Astrocyte (in vitro differentiated cells and primary cell): ENCODE measurements around the gene ERBB2. TPM values are rescaled to one million over a fixed set of nuclear protein-coding genes. Genes with fewer than 3 reads are reported as not detected.

Experiments used
- DNase-seq: peaks from one replicate; pipeline ENCODE4 v3.0.0-alpha.2; 2010; ENCODE audit warnings: low read depth
- FAIRE-seq: peaks from 2 replicates; lab custom pipeline; 2011; peaks lifted over from hg19 to GRCh38; lab: Jason Lieb, UNC
- H2AFZ ChIP-seq: 2 replicates; pipeline ENCODE4 v1.6.0; 2012; ENCODE audit warnings: low read depth, low read length, inconsistent platforms
- H3K27ac ChIP-seq: 2 replicates; pipeline ENCODE4 v1.5.1; 2011; ENCODE audit warnings: low read depth, low read length, inconsistent platforms
- H3K27me3 ChIP-seq: 2 replicates; pipeline ENCODE4 v1.6.0; 2011; ENCODE audit warnings: low read length, inconsistent platforms; ENCODE audit not compliant: insufficient read depth
- H3K36me3 ChIP-seq: 2 replicates; pipeline ENCODE4 v1.5.1; 2011; ENCODE audit warnings: low read length, inconsistent platforms; ENCODE audit not compliant: insufficient read depth
- H3K4me1 ChIP-seq: 2 replicates; pipeline ENCODE4 v1.5.1; 2011; ENCODE audit warnings: low read length, inconsistent platforms; ENCODE audit not compliant: insufficient read depth
- H3K4me2 ChIP-seq: 2 replicates; pipeline ENCODE4 v1.6.0; 2012; ENCODE audit warnings: low read length, inconsistent platforms
- H3K4me3 ChIP-seq: 2 replicates; pipeline ENCODE4 v1.5.1; 2011; ENCODE audit warnings: low read depth, mild to moderate bottlenecking, low read length, inconsistent platforms; ENCODE audit not compliant: insufficient read depth
- H3K79me2 ChIP-seq: 2 replicates; pipeline ENCODE4 v1.6.0; 2012; ENCODE audit warnings: mild to moderate bottlenecking, low read length, inconsistent platforms; ENCODE audit not compliant: insufficient read depth
- H3K9ac ChIP-seq: 2 replicates; pipeline ENCODE4 v1.6.0; 2012; ENCODE audit warnings: mild to moderate bottlenecking, low read length, inconsistent platforms
- H3K9me3 ChIP-seq: 2 replicates; pipeline ENCODE4 v1.5.1; 2012; ENCODE audit warnings: low read depth, mild to moderate bottlenecking, low read length, inconsistent platforms; ENCODE audit not compliant: insufficient read depth
- H4K20me1 ChIP-seq: 2 replicates; pipeline ENCODE4 v1.6.0; 2012; ENCODE audit warnings: low read length, inconsistent platforms; ENCODE audit not compliant: insufficient read depth
- H3K27ac Mint-ChIP-seq: one replicate; pipeline ENCODE4 v1.8.0; 2021; ENCODE audit warnings: mild to moderate bottlenecking, mixed read lengths; ENCODE audit not compliant: unreplicated experiment
- H3K27me3 Mint-ChIP-seq: one replicate; pipeline ENCODE4 v1.8.0; 2021; ENCODE audit warnings: low read depth, mixed read lengths; ENCODE audit not compliant: unreplicated experiment
- H3K36me3 Mint-ChIP-seq: one replicate; pipeline ENCODE4 v1.8.0; 2021; ENCODE audit warnings: low read depth, mixed read lengths; ENCODE audit not compliant: unreplicated experiment
- H3K4me1 Mint-ChIP-seq: one replicate; pipeline ENCODE4 v1.8.0; 2021; ENCODE audit warnings: low read depth, mixed read lengths; ENCODE audit not compliant: unreplicated experiment
- H3K4me3 Mint-ChIP-seq: one replicate; pipeline ENCODE4 v1.8.0; 2021; ENCODE audit warnings: mild to moderate bottlenecking, moderate library complexity, mixed read lengths; ENCODE audit not compliant: unreplicated experiment
- H3K9me3 Mint-ChIP-seq: one replicate; pipeline ENCODE4 v1.8.0; 2021; ENCODE audit warnings: mild to moderate bottlenecking, mixed read lengths; ENCODE audit not compliant: unreplicated experiment
- EZH2 ChIP-seq: IDR thresholded peaks from 2 replicates; pipeline ENCODE4 v1.6.1; 2012; ENCODE audit warnings: mild to moderate bottlenecking, low read length, inconsistent platforms; ENCODE audit not compliant: insufficient read depth
- total RNA-seq: library from RNA; stranded (reverse); gene quantifications from 2 replicates; pipeline ENCODE4 v1.2.1, GENCODE V29; 2021
- TF ChIP-seq, protein P1 (sequence below): IDR thresholded peaks from 2 replicates; pipeline ENCODE4 v1.5.1; 2011; ENCODE audit warnings: low read depth, mild to moderate bottlenecking, inconsistent platforms, low read length, moderate library complexity; ENCODE audit not compliant: insufficient read depth

The ERBB2 gene
- total RNA-seq, 1 donor from 2014 or later, result 64.0 TPM

DNA sequence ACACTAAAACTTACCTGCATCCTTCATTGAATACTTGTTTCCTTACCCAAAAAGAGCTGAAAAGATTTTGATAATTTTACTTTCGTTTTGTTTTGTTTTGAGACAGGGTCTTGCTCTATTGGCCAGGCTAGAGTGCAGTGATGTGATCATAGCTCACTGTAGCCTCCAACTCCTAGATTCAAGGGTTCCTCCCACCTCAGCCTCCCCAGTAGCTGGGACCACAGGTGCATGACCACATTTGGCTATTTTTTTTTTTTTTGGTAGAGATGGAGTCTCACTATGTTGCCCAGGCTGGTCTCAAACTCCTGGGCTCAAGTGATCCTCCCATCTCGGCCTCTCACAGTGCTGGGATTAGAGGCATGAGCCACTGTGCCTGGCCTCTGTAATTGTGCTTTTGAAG is 44.8 kb upstream of the ERBB2 start:
- peaks cover 57% of the 10 kb centered on the region for H4K20me1 ChIP-seq
- Mint-ChIP-seq H3K27me3 (peaks cover 2% of the 10 kb centered on the region), H3K36me3 (peaks cover 15% of the 10 kb centered on the region), H3K4me1 (peaks cover 18% of the 10 kb centered on the region), H3K27ac (no peak overlapping the region), H3K9me3 (no peaks in the 10 kb centered on the region), H3K4me3 (no peak overlapping the region)
- DNase-seq (no peak), FAIRE-seq (no peak)
- no peak overlapping the region for H3K27ac ChIP-seq
- H2AFZ ChIP-seq, result no peak overlapping the region
- no peak for TF ChIP-seq EZH2
- TF ChIP-seq, protein P1, sequence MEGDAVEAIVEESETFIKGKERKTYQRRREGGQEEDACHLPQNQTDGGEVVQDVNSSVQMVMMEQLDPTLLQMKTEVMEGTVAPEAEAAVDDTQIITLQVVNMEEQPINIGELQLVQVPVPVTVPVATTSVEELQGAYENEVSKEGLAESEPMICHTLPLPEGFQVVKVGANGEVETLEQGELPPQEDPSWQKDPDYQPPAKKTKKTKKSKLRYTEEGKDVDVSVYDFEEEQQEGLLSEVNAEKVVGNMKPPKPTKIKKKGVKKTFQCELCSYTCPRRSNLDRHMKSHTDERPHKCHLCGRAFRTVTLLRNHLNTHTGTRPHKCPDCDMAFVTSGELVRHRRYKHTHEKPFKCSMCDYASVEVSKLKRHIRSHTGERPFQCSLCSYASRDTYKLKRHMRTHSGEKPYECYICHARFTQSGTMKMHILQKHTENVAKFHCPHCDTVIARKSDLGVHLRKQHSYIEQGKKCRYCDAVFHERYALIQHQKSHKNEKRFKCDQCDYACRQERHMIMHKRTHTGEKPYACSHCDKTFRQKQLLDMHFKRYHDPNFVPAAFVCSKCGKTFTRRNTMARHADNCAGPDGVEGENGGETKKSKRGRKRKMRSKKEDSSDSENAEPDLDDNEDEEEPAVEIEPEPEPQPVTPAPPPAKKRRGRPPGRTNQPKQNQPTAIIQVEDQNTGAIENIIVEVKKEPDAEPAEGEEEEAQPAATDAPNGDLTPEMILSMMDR, result no peak
- H3K4me1 ChIP-seq, result no peaks in the 10 kb centered on the region
- H3K4me2 ChIP-seq, result no peak overlapping the region
- H3K9ac ChIP-seq, result no peak overlapping the region
- no peaks in the 10 kb centered on the region for H3K27me3 ChIP-seq
- no peak overlapping the region for H3K4me3 ChIP-seq
- H3K36me3 ChIP-seq, result no peaks in the 10 kb centered on the region
- H3K9me3 ChIP-seq, result no peaks in the 10 kb centered on the region
- peaks cover 9% of the 10 kb centered on the region for H3K79me2 ChIP-seq

DNA sequence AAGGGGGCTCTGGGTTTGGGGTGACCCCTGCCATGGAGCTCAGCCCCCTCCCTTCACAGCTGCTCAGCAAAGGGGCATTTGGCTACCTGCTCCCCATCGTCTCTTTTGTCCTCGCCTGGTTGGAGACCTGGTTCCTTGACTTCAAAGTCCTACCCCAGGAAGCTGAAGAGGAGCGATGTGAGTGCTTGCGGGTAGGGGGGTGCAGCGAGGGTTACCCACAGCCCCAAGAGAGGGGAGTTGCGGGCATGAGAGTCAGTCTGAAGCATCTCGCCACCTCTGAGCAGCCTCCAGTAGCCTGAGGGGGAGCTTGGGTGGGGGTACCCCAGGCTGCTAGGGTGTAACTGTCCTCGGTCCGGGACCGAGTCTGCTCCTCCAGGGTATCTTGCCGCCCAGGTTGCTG is 41.5 kb upstream of the ERBB2 start:
- H4K20me1 ChIP-seq, result peaks cover 38% of the 10 kb centered on the region
- H3K36me3 ChIP-seq, result no peaks in the 10 kb centered on the region
- Mint-ChIP-seq H3K4me1 (peaks cover 7% of the 10 kb centered on the region), H3K27ac (no peak overlapping the region), H3K4me3 (no peak overlapping the region), H3K36me3 (peaks cover 18% of the 10 kb centered on the region), H3K27me3 (peaks cover 2% of the 10 kb centered on the region), H3K9me3 (no peaks in the 10 kb centered on the region)
- H3K4me2 ChIP-seq, result no peak overlapping the region
- H3K27ac ChIP-seq, result no peak overlapping the region
- H3K4me3 ChIP-seq, result no peak overlapping the region
- DNase-seq (no peak), FAIRE-seq (no peak)
- H3K9me3 ChIP-seq, result no peaks in the 10 kb centered on the region
- H3K27me3 ChIP-seq, result no peaks in the 10 kb centered on the region
- TF ChIP-seq, protein P1, result no peak
- TF ChIP-seq EZH2, result no peak
- H3K9ac ChIP-seq, result no peak overlapping the region
- no peaks in the 10 kb centered on the region for H3K4me1 ChIP-seq
- H3K79me2 ChIP-seq, result no peaks in the 10 kb centered on the region
- no peak overlapping the region for H2AFZ ChIP-seq

DNA sequence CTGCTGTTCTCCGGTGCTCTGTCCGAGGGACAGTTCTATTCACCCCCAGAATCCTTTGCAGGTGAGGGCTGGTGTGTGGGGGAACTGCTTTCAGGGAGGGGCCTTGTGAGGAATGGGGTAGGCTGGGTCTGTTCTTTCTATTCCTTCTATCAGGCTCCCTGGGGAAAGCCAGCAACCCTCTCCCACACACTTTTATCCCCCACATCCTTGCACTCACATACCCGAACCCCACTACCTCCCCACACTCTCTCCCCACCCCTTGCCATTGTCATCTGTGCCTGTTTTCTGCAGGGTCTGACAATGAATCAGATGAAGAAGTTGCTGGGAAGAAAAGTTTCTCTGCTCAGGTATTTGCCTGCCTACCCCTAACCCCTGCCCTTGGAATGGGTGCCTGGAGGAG is 41.1 kb upstream of the ERBB2 start:
- H3K36me3 ChIP-seq, result no peaks in the 10 kb centered on the region
- H2AFZ ChIP-seq, result no peak overlapping the region
- Mint-ChIP-seq H3K36me3 (peaks cover 18% of the 10 kb centered on the region), H3K4me3 (no peak overlapping the region), H3K9me3 (no peaks in the 10 kb centered on the region), H3K27me3 (peaks cover 2% of the 10 kb centered on the region), H3K4me1 (peaks cover 4% of the 10 kb centered on the region), H3K27ac (no peak overlapping the region)
- H3K4me1 ChIP-seq, result no peaks in the 10 kb centered on the region
- no peaks in the 10 kb centered on the region for H3K27me3 ChIP-seq
- H4K20me1 ChIP-seq, result peaks cover 36% of the 10 kb centered on the region
- H3K4me3 ChIP-seq, result no peak overlapping the region
- no peak overlapping the region for H3K9ac ChIP-seq
- H3K9me3 ChIP-seq, result no peaks in the 10 kb centered on the region
- H3K4me2 ChIP-seq, result no peak overlapping the region
- FAIRE-seq (no peak), DNase-seq (no peak)
- TF ChIP-seq, protein P1, result no peak
- TF ChIP-seq EZH2, result no peak
- H3K27ac ChIP-seq, result no peak overlapping the region
- no peaks in the 10 kb centered on the region for H3K79me2 ChIP-seq
